Endothelial cell of umbilical vein (primary cell): ENCODE measurements around the gene GORASP1. TPM values are rescaled to one million over a fixed set of nuclear protein-coding genes. Genes with fewer than 3 reads are reported as not detected.

Experiments
- BruUV-seq: library from RNA; stranded (reverse); fragments of 400-500 nt; replicated peaks from 2 replicates; lab custom pipeline; 2021; lab: Mats Ljungman, UMichigan
- CTCF ChIA-PET: fragments of 300-600, 350-600 bp; sonication (Branson Sonifier 250); formaldehyde crosslinking; loops from one replicate; lab custom pipeline; 2021; ENCODE audit warnings: antibody characterized with exemption, inconsistent platforms; lab: Charles Lee
- POLR2A ChIA-PET: fragments of 300-600, 350-600 bp; sonication (Branson Sonifier 250); formaldehyde crosslinking; loops from one replicate; lab custom pipeline; 2021; ENCODE audit warnings: antibody characterized with exemption, inconsistent platforms; lab: Charles Lee
- DNase-seq: peaks from one replicate; pipeline ENCODE4 v3.0.0-alpha.2; 2011; ENCODE audit warnings: low read depth, low spot score
- FAIRE-seq: peaks from 2 replicates; lab custom pipeline; 2011; peaks lifted over from hg19 to GRCh38; lab: Jason Lieb, UNC
- H2AFZ ChIP-seq: 2 replicates; pipeline ENCODE4 v1.6.0; 2012; ENCODE audit warnings: low read depth, low read length, control low read depth, inconsistent platforms
- H3K27ac ChIP-seq: 2 replicates; pipeline ENCODE4 v1.5.1; 2011; ENCODE audit warnings: low read depth, mild to moderate bottlenecking, control low read depth, low read length, moderate library complexity; ENCODE audit not compliant: insufficient read depth
- H3K27me3 ChIP-seq, 2 experiments: 2 replicates each; pipeline versions ENCODE4 v1.6.0 to v1.6.1; 2011; ENCODE audit warnings: low read length in 2 of 2, mixed read lengths in 1 of 2; ENCODE audit not compliant: control insufficient read depth in 2 of 2, insufficient read depth in 2 of 2
- H3K36me3 ChIP-seq, 2 experiments: 2 replicates in 1 of 2; 3 replicates in 1 of 2; pipeline ENCODE4 v1.5.1; 2011; ENCODE audit warnings: low read length in 2 of 2, mild to moderate bottlenecking in 1 of 2, moderate library complexity in 1 of 2; ENCODE audit not compliant: control insufficient read depth in 2 of 2, insufficient read depth in 2 of 2; ENCODE audit errors: extremely low read depth in 1 of 2
- H3K4me1 ChIP-seq: 3 replicates; pipeline ENCODE4 v1.5.1; 2011; ENCODE audit warnings: mild to moderate bottlenecking, low read length; ENCODE audit not compliant: control insufficient read depth, insufficient read depth; ENCODE audit errors: extremely low read depth
- H3K4me2 ChIP-seq: 2 replicates; pipeline ENCODE4 v1.6.1; 2011; ENCODE audit warnings: low read length, control low read depth, mixed read lengths; ENCODE audit not compliant: insufficient read depth
- H3K4me3 ChIP-seq, 3 experiments: fragments of 200-600 bp in 1 of 3; sonication (generic), shearing (Covaris generic) in 1 of 3; replicated peaks in 1 of 3; 2 replicates each; pipeline ENCODE4 v1.5.1; 2011 to 2016; ENCODE audit warnings: control low read depth in 3 of 3, low read length in 3 of 3, mild to moderate bottlenecking in 2 of 3, inconsistent platforms in 1 of 3, low read depth in 1 of 3, moderate library complexity in 1 of 3; ENCODE audit not compliant: insufficient read depth in 1 of 3
- H3K79me2 ChIP-seq: 2 replicates; pipeline ENCODE4 v1.6.0; 2012; ENCODE audit warnings: low read length, inconsistent platforms; ENCODE audit not compliant: control insufficient read depth, insufficient read depth
- H3K9ac ChIP-seq: replicated peaks from 2 replicates; pipeline ENCODE3; 2011; ENCODE audit warnings: low read length, control low read depth; ENCODE audit not compliant: insufficient read depth; ENCODE audit errors: extremely low read depth
- H3K9me1 ChIP-seq: replicated peaks from 3 replicates; pipeline ENCODE4 v1.6.0; 2011; ENCODE audit warnings: mild to moderate bottlenecking, low read length; ENCODE audit not compliant: control insufficient read depth, insufficient read depth; ENCODE audit errors: extremely low read depth
- H3K9me3 ChIP-seq: replicated peaks from 2 replicates; pipeline ENCODE4 v1.5.1; 2012; ENCODE audit warnings: low read length, inconsistent platforms; ENCODE audit not compliant: control insufficient read depth, insufficient read depth
- H4K20me1 ChIP-seq: replicated peaks from 2 replicates; pipeline ENCODE3; 2011; ENCODE audit warnings: mild to moderate bottlenecking, low read length; ENCODE audit not compliant: control insufficient read depth, insufficient read depth; ENCODE audit errors: extremely low read depth
- CTCF ChIP-seq, 2 donors: IDR thresholded peaks; 1 replicate in 1 of 2; 2 replicates in 1 of 2; pipeline ENCODE4 v1.5.1; 2011; ENCODE audit warnings: low read length in 2 of 2, mild to moderate bottlenecking in 2 of 2, moderate library complexity in 2 of 2, control low read depth in 1 of 2, inconsistent platforms in 1 of 2, low read depth in 1 of 2; ENCODE audit not compliant: insufficient read depth in 1 of 2; ENCODE audit errors: extremely low read depth in 1 of 2
- EZH2 ChIP-seq: IDR thresholded peaks from 2 replicates; pipeline ENCODE4 v1.6.1; 2012; ENCODE audit warnings: borderline replicate concordance, low read depth, mild to moderate bottlenecking, moderate library complexity, low read length, inconsistent platforms; ENCODE audit not compliant: severe bottlenecking
- FOS ChIP-seq: IDR thresholded peaks from 2 replicates; pipeline ENCODE4 v1.6.1; 2011; ENCODE audit warnings: mild to moderate bottlenecking, low read length, moderate library complexity, borderline replicate concordance; ENCODE audit not compliant: insufficient read depth
- GATA2 ChIP-seq: IDR thresholded peaks from 2 replicates; pipeline ENCODE4 v1.7.0; 2011; ENCODE audit warnings: low read depth, mild to moderate bottlenecking, moderate library complexity, mixed read lengths, low read length; ENCODE audit not compliant: insufficient read length, insufficient read depth
- JUN ChIP-seq: IDR thresholded peaks from 2 replicates; pipeline ENCODE4 v1.6.1; 2011; ENCODE audit warnings: borderline replicate concordance, low read depth; ENCODE audit not compliant: insufficient read length, insufficient read depth
- MAX ChIP-seq: IDR thresholded peaks from 2 replicates; pipeline ENCODE4 v1.6.1; 2011; ENCODE audit not compliant: insufficient read depth, insufficient read length
- dilution Hi-C: fragments of 300-500 bp; cut with MboI; formaldehyde crosslinking; loops from one replicate; pipeline ENCODE4 v1.15.0; 2019; ENCODE audit warnings: low sequenced_read_pairs; ENCODE audit not compliant: extremely low pct_ligation_motif_present
- intact Hi-C: fragments of 100-400 bp; cut with micrococcal nuclease; formaldehyde crosslinking; loops from one replicate; pipeline ENCODE4 v1.10.0; 2022
- polyA plus RNA-seq, 4 experiments: library from polyadenylated mRNA; depleted of rRNA in 3 of 4; stranded (reverse) in 3 of 4; unstranded in 1 of 4; fragments of >200 nt; gene quantifications; 2 replicates each; pipeline versions ENCODE4 v1.2.1 to v1.2.3, GENCODE V29; 2011 to 2012; ENCODE audit warnings: missing spikeins in 1 of 4
- total RNA-seq: library from RNA; stranded (reverse); gene quantifications from 2 replicates; pipeline ENCODE4 v1.2.3, GENCODE V29; 2021

Gene GORASP1
- total and polyA plus RNA-seq, 2 donors (not counting 3 experiments of a cell fraction or from before 2014, with no cell fraction given) = 62.5 to 68.0 TPM

- dilution Hi-C loops (no loop called here), intact Hi-C loops (no loop called here)
- Histone ChIP-seq H3K27me3 (no peaks in the 10 kb centered on the region), H4K20me1 (no peaks in the 10 kb centered on the region), H3K36me3 (peaks cover 3 to 10% of the 10 kb centered on the region in 2 experiments), H3K9ac (no peak overlapping the region), H3K4me2 (no peak overlapping the region), H3K4me3 (no peak overlapping the region), H3K4me1 (peaks cover 18% of the 10 kb centered on the region), H3K9me1 (no peaks in the 10 kb centered on the region), H3K27ac (no peak overlapping the region), H3K9me3 (no peaks in the 10 kb centered on the region), H3K79me2 (peaks cover 47% of the 10 kb centered on the region), H2AFZ (no peak overlapping the region)
- DNase-seq = no peak
- TF ChIP-seq EZH2 = no peak
- no peak for TF ChIP-seq CTCF (IDR thresholded peaks at IDR 0.05; ENCODE audit: extremely low read depth in 1 of 2, insufficient read depth in 1 of 2, low read depth in 1 of 2, low read length in 2 of 2)
- TF ChIP-seq MAX = no peak
- no peak for TF ChIP-seq FOS
- TF ChIP-seq GATA2 = no peak
- TF ChIP-seq JUN = no peak
- FAIRE-seq = no peak
- ChIA-PET CTCF (interaction anchor here (1.3 to 3.0 kb wide), 2 partner anchors 62 to 184 kb away, joined by 3 to 26 read pairs; no protein-coding TSS in a partner anchor), POLR2A (no interaction called here)
- BruUV-seq = no TSS peak
Observed at GRCh38 chr3:39103791-39104552, 3.5 kb downstream of the GORASP1 start.
